Tibial nerve (tissue), 4 donors: Measurements from ENCODE around the gene SPATS2. TPM values are rescaled to one million over a fixed set of nuclear protein-coding genes. Genes with fewer than 3 reads are reported as not detected.

ENCODE experiments used
- DNase-seq, 2 donors: peaks; one replicate each; pipeline ENCODE4 v3.0.0-alpha.2; 2019; ENCODE audit warnings: low spot score in 2 of 2
- H3K27ac ChIP-seq, 4 donors: fragments of 200-600 bp; sonication (generic) in 3 of 4; one replicate each; pipeline ENCODE4 v1.5.1; 2017 to 2019; ENCODE audit warnings: mild to moderate bottlenecking in 1 of 4
- H3K27me3 ChIP-seq, 2 donors: fragments of 200-600 bp; sonication (generic) in 1 of 2; one replicate each; pipeline versions ENCODE4 v1.5.1 to v1.6.0; 2017 to 2019
- H3K36me3 ChIP-seq, 3 donors: fragments of 200-600 bp; sonication (generic); one replicate each; pipeline ENCODE4 v1.5.1; 2018 to 2019
- H3K4me1 ChIP-seq, 4 donors: fragments of 200-600 bp; sonication (generic) in 3 of 4; one replicate each; pipeline ENCODE4 v1.5.1; 2017 to 2019
- H3K4me3 ChIP-seq, 4 donors: fragments of 200-600 bp; sonication (generic) in 3 of 4; one replicate each; pipeline ENCODE4 v1.5.1; 2017 to 2019; ENCODE audit warnings: mild to moderate bottlenecking in 1 of 4, moderate library complexity in 1 of 4
- H3K9me3 ChIP-seq, 4 donors: fragments of 200-600 bp; sonication (generic) in 3 of 4; one replicate each; pipeline ENCODE4 v1.5.1; 2017 to 2019
- CTCF ChIP-seq, 5 experiments: fragments of 200-600 bp in 3 of 5; fragments of 450-650 bp in 2 of 5; sonication (generic) in 3 of 5; IDR thresholded peaks; one replicate each; pipeline ENCODE4 v1.5.1; 2016 to 2019; ENCODE audit warnings: antibody characterized with exemption in 5 of 5, mild to moderate bottlenecking in 3 of 5, moderate library complexity in 2 of 5
- EP300 ChIP-seq, 2 donors: sonication (generic); formaldehyde crosslinking; IDR thresholded peaks; one replicate each; pipeline ENCODE4 v1.6.1; 2017; ENCODE audit warnings: antibody characterized with exemption in 2 of 2, mild to moderate bottlenecking in 1 of 2
- POLR2A ChIP-seq, 2 donors: fragments of 450-650 bp; IDR thresholded peaks; one replicate each; pipeline ENCODE4 v1.6.1; 2017; ENCODE audit warnings: antibody characterized with exemption in 2 of 2, mild to moderate bottlenecking in 2 of 2, moderate library complexity in 2 of 2
- WGBS, 2 donors: methylation state at CpG; one replicate each; pipeline ENCODE4 v1.1.5; 2018; 5-methylcytosine and 5-hydroxymethylcytosine counted together
- total RNA-seq, 4 donors: library from RNA; depleted of rRNA; stranded (reverse); fragments of >200 nt; gene quantifications; one replicate each; pipeline ENCODE4 v1.1.0, GENCODE V29; 2016

SPATS2 gene
- total RNA-seq, 4 donors from 2014 or later: 5.9 to 14.7 (median 9.8) TPM

- Histone ChIP-seq H3K27ac (no peak within 1 kb of the TSS), H3K36me3 (no peaks in the 10 kb centered on the region), H3K4me3 (peak within 1 kb of the TSS in 3 of 4 donors; percentile 18 to 45 (median 24)), H3K9me3 (no peaks in the 10 kb centered on the region), H3K4me1 (peaks cover 0 to 57% (median 47%) of the 10 kb centered on the region in 4 donors), H3K27me3 (peaks cover 10 to 100% of the 10 kb centered on the region in 2 donors)
- DNase-seq: no peak
- WGBS, 2 donors: 2 to 4% methylated on average over 31 to 39 of the region's 47 CpGs
- TF ChIP-seq CTCF (IDR thresholded peaks at IDR 0.05): no peak
- TF ChIP-seq POLR2A (IDR thresholded peaks at IDR 0.05): no peak
- TF ChIP-seq EP300 (IDR thresholded peaks at IDR 0.05): no peak
Measured at GRCh38 chr12:49346659-49347310, 20.5 kb upstream of the SPATS2 start, which contains the start of gene DNAJC22. Gene DNAJC22 (plus strand): TSS chr12:49346888. CDS start chr12:49348873, 1,985 bp downstream.

GRCh38 chr12:49347311-49348193 lies 19.7 kb upstream of the SPATS2 start:
- Histone ChIP-seq H3K27me3 (peaks cover 10 to 100% of the 10 kb centered on the region in 2 donors), H3K4me1 (peaks cover 0 to 49% (median 42%) of the 10 kb centered on the region in 4 donors), H3K27ac (peak overlapping the region in 1 of 4 donors; percentile 27), H3K4me3 (peak overlapping the region in 3 of 4 donors; percentile 14 to 45 (median 21)), H3K9me3 (no peaks in the 10 kb centered on the region), H3K36me3 (no peaks in the 10 kb centered on the region)
- peak in 1 of 2 donors; percentile 48 for DNase-seq
- TF ChIP-seq POLR2A (IDR thresholded peaks at IDR 0.05): no peak
- peak; percentile 79 to 95 (median 90) for TF ChIP-seq CTCF (IDR thresholded peaks at IDR 0.05)
- WGBS, 2 donors: 9 to 17% methylated on average over 22 to 32 of the region's 37 CpGs

- WGBS, 2 donors: 88 to 100% methylated on average over 5 of the region's 5 CpGs
Measured at GRCh38 chr12:49348781-49349180, 18.5 kb upstream of the SPATS2 start.

GRCh38 chr12:49349266-49349665 lies 18.0 kb upstream of the SPATS2 start:
- Histone ChIP-seq H3K27ac (no peak overlapping the region), H3K9me3 (no peaks in the 10 kb centered on the region), H3K4me1 (peaks cover 0 to 37% (median 32%) of the 10 kb centered on the region in 4 donors), H3K27me3 (peaks cover 10 to 100% of the 10 kb centered on the region in 2 donors), H3K36me3 (no peaks in the 10 kb centered on the region), H3K4me3 (no peak overlapping the region)
- WGBS, 2 donors: 95% methylated on average over 11 of the region's 11 CpGs
- no peak for DNase-seq
- TF ChIP-seq EP300 (IDR thresholded peaks at IDR 0.05): no peak
- TF ChIP-seq POLR2A (IDR thresholded peaks at IDR 0.05): no peak
- TF ChIP-seq CTCF (IDR thresholded peaks at IDR 0.05): no peak

More at GRCh38 chr12:49348781-49349180, 18.5 kb upstream of the SPATS2 start:
- no peak for DNase-seq
- no peaks in the 10 kb centered on the region for H3K36me3 ChIP-seq
- TF ChIP-seq POLR2A (IDR thresholded peaks at IDR 0.05): no peak
- no peak for TF ChIP-seq CTCF (IDR thresholded peaks at IDR 0.05)
- no peak for TF ChIP-seq EP300 (IDR thresholded peaks at IDR 0.05)
- H3K4me1 ChIP-seq: peaks cover 0 to 38% (median 32%) of the 10 kb centered on the region in 4 donors
- H3K27ac ChIP-seq: no peak overlapping the region
- H3K27me3 ChIP-seq: peaks cover 10 to 100% of the 10 kb centered on the region in 2 donors
- no peaks in the 10 kb centered on the region for H3K9me3 ChIP-seq
- H3K4me3 ChIP-seq: no peak overlapping the region
